Muscle layer of duodenum (tissue), 2 donors: ENCODE measurements around the gene RNF224.
"Not testable (repeated sequence)": the region's sequence is repeated elsewhere in the genome, so short reads cannot be mapped to it uniquely, and the experiment has no call there.

Experiments used
- H3K27ac ChIP-seq: one replicate; pipeline ENCODE4 v1.7.0; 2013; ENCODE audit warnings: mild to moderate bottlenecking, low read length
- H3K27me3 ChIP-seq: one replicate; pipeline ENCODE4 v1.7.0; 2013; ENCODE audit warnings: low read depth, mild to moderate bottlenecking, control low read depth, low read length
- H3K36me3 ChIP-seq, 2 donors: one replicate each; pipeline ENCODE4 v1.7.0; 2013; ENCODE audit warnings: low read length in 2 of 2, control low read depth in 1 of 2, mild to moderate bottlenecking in 1 of 2; ENCODE audit not compliant: insufficient read depth in 2 of 2, control insufficient read depth in 1 of 2
- H3K4me1 ChIP-seq, 2 donors: one replicate each; pipeline ENCODE4 v1.7.0; 2013; ENCODE audit warnings: low read length in 2 of 2, mild to moderate bottlenecking in 2 of 2, control low read depth in 1 of 2, moderate library complexity in 1 of 2; ENCODE audit not compliant: insufficient read depth in 2 of 2, control insufficient read depth in 1 of 2
- H3K4me3 ChIP-seq, 2 donors: one replicate each; pipeline ENCODE4 v1.7.0; 2013; ENCODE audit warnings: low read length in 2 of 2, low read depth in 1 of 2, mild to moderate bottlenecking in 1 of 2
- H3K9me3 ChIP-seq, 2 donors: one replicate each; pipeline ENCODE4 v1.7.0; 2013; ENCODE audit warnings: low read length in 2 of 2, control low read depth in 1 of 2, mild to moderate bottlenecking in 1 of 2; ENCODE audit not compliant: control insufficient read depth in 1 of 2
- donor health status: healthy.

RNF224 gene

DNA sequence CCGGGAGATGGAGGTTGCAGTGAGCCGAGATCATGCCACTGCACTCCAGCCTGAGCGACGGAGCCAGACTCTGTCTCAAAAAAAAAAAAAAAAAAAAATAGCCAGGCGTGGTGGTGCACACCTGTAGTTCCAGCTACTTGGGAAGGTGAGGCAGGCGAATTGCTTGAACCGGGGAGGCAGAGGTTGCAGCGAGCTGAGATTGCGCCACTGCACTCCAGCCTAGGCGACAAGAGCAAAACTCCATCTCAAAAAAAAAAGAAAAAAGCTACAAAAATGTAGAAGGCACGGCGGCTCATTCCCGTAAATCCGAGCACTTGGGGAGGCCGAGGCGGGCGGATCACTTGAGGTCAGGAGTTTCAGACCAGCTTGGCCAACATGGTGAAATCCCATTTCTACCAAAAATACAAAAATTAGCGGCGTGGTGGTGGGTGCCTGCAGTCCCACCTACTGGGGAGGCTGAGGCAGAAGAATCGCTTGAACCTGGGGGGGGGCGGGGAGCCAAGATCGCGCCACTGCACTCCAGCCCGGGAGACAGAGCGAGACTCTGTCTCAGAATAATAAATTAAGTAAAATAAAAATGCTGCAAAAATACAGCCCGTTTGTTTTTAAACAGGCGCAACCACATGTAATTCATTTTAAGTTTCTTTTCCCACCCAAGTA is 12.4 kb downstream of the RNF224 start:
- Histone ChIP-seq H3K36me3 (peaks cover 0 to 10% of the 10 kb centered on the region in 2 donors), H3K4me3 (peak overlapping the region; percentile 39 to 83), H3K27ac (peak overlapping the region; percentile 69), H3K4me1 (peaks cover 0 to 66% of the 10 kb centered on the region in 2 donors)
- H3K27me3 ChIP-seq, H3K9me3 ChIP-seq: not testable (repeated sequence)

- H3K4me1 ChIP-seq = peaks cover 0 to 64% of the 10 kb centered on the region in 2 donors
- H3K9me3 ChIP-seq = no peaks in the 10 kb centered on the region
- no peaks in the 10 kb centered on the region for H3K27me3 ChIP-seq
- peak overlapping the region; percentile 39 to 83 for H3K4me3 ChIP-seq
- peak overlapping the region; percentile 69 for H3K27ac ChIP-seq
- H3K36me3 ChIP-seq = peaks cover 0 to 10% of the 10 kb centered on the region in 2 donors
Observed at GRCh38 chr9:137240318-137240840, 13.1 kb downstream of the RNF224 start.

DNA sequence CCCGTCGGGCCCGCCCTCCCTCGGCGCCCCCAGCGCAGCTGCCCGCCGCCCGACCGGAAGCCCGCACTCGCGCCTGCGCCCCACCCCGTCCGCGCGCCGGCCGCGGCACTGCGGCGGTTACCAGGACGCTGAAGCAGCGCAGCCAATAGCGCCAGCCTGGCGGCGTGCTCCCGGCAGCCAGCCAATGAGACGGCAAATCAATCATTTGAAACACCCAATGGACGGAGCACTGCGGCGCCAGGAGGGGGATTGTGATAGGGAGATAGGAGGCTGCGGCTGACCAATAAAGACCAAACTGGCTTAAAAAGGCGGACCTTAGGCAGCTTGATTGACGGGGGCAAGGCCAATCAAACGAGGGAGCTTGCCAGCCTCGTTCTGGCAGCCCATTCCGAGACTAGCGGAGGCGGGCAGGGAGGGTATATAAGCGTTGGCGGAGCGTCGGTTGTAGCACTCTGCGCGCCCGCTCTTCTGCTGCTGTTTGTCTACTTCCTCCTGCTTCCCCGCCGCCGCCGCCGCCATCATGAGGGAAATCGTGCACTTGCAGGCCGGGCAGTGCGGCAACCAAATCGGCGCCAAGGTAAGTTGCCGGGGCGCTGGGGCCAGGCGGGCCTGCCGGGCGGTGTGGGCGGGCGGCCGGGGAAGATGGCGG is 13.7 kb downstream of the RNF224 start, which contains the start of gene TUBB4B:
Gene TUBB4B (plus strand): TSS at position 447 of the 649 bp plus-strand sequence. CDS start 74 bp downstream, at position 521.
- Histone ChIP-seq H3K9me3 (no peaks in the 10 kb centered on the region), H3K4me1 (peaks cover 0 to 58% of the 10 kb centered on the region in 2 donors), H3K36me3 (peaks cover 0 to 10% of the 10 kb centered on the region in 2 donors), H3K27ac (peak within 1 kb of the TSS; percentile 79), H3K4me3 (peak within 1 kb of the TSS; percentile 74 to 83), H3K27me3 (no peaks in the 10 kb centered on the region)

GRCh38 chr9:137241490-137242268 is 14.4 kb downstream of the RNF224 start:
- no peaks in the 10 kb centered on the region for H3K27me3 ChIP-seq
- peaks cover 0 to 51% of the 10 kb centered on the region in 2 donors for H3K4me1 ChIP-seq

GRCh38 chr9:137242269-137243203 is 15.2 kb downstream of the RNF224 start:
- Histone ChIP-seq H3K4me1 (peaks cover 0 to 43% of the 10 kb centered on the region in 2 donors), H3K27ac (peak overlapping the region; percentile 79), H3K9me3 (no peaks in the 10 kb centered on the region), H3K36me3 (peaks cover 0 to 10% of the 10 kb centered on the region in 2 donors), H3K4me3 (peak overlapping the region; percentile 74 to 82), H3K27me3 (no peaks in the 10 kb centered on the region)

More at GRCh38 chr9:137241490-137242268, 14.4 kb downstream of the RNF224 start:
- H3K27ac ChIP-seq = peak overlapping the region; percentile 79
- H3K9me3 ChIP-seq = no peaks in the 10 kb centered on the region
- peak overlapping the region; percentile 74 to 82 for H3K4me3 ChIP-seq
- H3K36me3 ChIP-seq = peaks cover 0 to 10% of the 10 kb centered on the region in 2 donors

GRCh38 chr9:137243266-137243625 is 15.9 kb downstream of the RNF224 start:
- Histone ChIP-seq H3K36me3 (peaks cover 0 to 10% of the 10 kb centered on the region in 2 donors), H3K4me1 (peaks cover 0 to 36% of the 10 kb centered on the region in 2 donors), H3K4me3 (peak overlapping the region in 1 of 2 donors; percentile 33)
- H3K27me3 ChIP-seq, H3K9me3 ChIP-seq, H3K27ac ChIP-seq: not testable (repeated sequence)

- H3K27ac ChIP-seq = no peak overlapping the region
- H3K4me3 ChIP-seq = peak overlapping the region in 1 of 2 donors; percentile 33
- H3K36me3 ChIP-seq = peaks cover 0 to 10% of the 10 kb centered on the region in 2 donors
- peaks cover 0 to 30% of the 10 kb centered on the region in 2 donors for H3K4me1 ChIP-seq
- no peaks in the 10 kb centered on the region for H3K27me3 ChIP-seq
- no peaks in the 10 kb centered on the region for H3K9me3 ChIP-seq
Observed at GRCh38 chr9:137243626-137244485, 16.6 kb downstream of the RNF224 start.

GRCh38 chr9:137244486-137245449 is 17.5 kb downstream of the RNF224 start:
- Histone ChIP-seq H3K27me3 (no peaks in the 10 kb centered on the region), H3K27ac (no peak overlapping the region), H3K4me1 (peaks cover 0 to 22% of the 10 kb centered on the region in 2 donors), H3K9me3 (no peaks in the 10 kb centered on the region), H3K4me3 (no peak overlapping the region), H3K36me3 (peaks cover 0 to 10% of the 10 kb centered on the region in 2 donors)
